CD4-positive, alpha-beta T cell (primary cell): ENCODE data around the gene NOS1AP. TPM values are rescaled to one million over a fixed set of nuclear protein-coding genes. Genes with fewer than 3 reads are reported as not detected.

Source experiments
- ATAC-seq: fragments of 200-7000 bp; cut with Tn5 transposase; one replicate; pipeline ENCODE4 v1.10.0; 2022; ENCODE audit warnings: mild to moderate bottlenecking; ENCODE audit not compliant: poor library complexity
- CTCF ChIA-PET: fragments of 350-600 bp; sonication (Branson Sonifier 250); formaldehyde crosslinking; loops from one replicate; lab custom pipeline; 2021; ENCODE audit warnings: antibody characterized with exemption, inconsistent platforms; lab: Charles Lee
- POLR2A ChIA-PET: fragments of 350-600 bp; sonication (Branson Sonifier 250); formaldehyde crosslinking; loops from one replicate; lab custom pipeline; 2021; ENCODE audit warnings: antibody characterized with exemption, inconsistent platforms; lab: Charles Lee
- DNase-seq, 14 experiments: peaks; one replicate each; pipeline ENCODE4 v3.0.0-alpha.2; 2013 to 2020; ENCODE audit warnings: mixed read lengths in 2 of 14
- H3K27ac ChIP-seq, 2 donors: one replicate each; pipeline versions ENCODE4 v1.5.1 to v1.7.0; 2013; ENCODE audit warnings: low read length in 2 of 2, low read depth in 1 of 2, mild to moderate bottlenecking in 1 of 2
- H3K27me3 ChIP-seq, 2 experiments: 1 replicate in 1 of 2; 2 replicates in 1 of 2; pipeline versions ENCODE4 v1.6.1 to v1.7.0; 2013; ENCODE audit warnings: low read length in 2 of 2, control low read depth in 1 of 2, mild to moderate bottlenecking in 1 of 2, moderate library complexity in 1 of 2; ENCODE audit not compliant: insufficient read depth in 2 of 2, control insufficient read depth in 1 of 2
- H3K36me3 ChIP-seq: one replicate; pipeline ENCODE4 v1.6.1; 2013; ENCODE audit warnings: low read length, control low read depth; ENCODE audit not compliant: insufficient read depth
- H3K4me1 ChIP-seq: one replicate; pipeline ENCODE4 v1.6.1; 2013; ENCODE audit warnings: low read length, control low read depth; ENCODE audit not compliant: insufficient read depth
- H3K4me3 ChIP-seq: one replicate; pipeline ENCODE4 v1.5.1; 2013; ENCODE audit warnings: mild to moderate bottlenecking, low read length, moderate library complexity
- H3K9me3 ChIP-seq, 2 experiments: 1 replicate in 1 of 2; 2 replicates in 1 of 2; pipeline versions ENCODE4 v1.6.1 to v1.7.0; 2013; ENCODE audit warnings: low read length in 2 of 2, mild to moderate bottlenecking in 2 of 2, control low read depth in 1 of 2, moderate library complexity in 1 of 2; ENCODE audit not compliant: control insufficient read depth in 1 of 2, insufficient read depth in 1 of 2
- H3K27ac Mint-ChIP-seq: one replicate; pipeline ENCODE4 v1.8.0; 2020; ENCODE audit warnings: mixed read lengths
- H3K27me3 Mint-ChIP-seq: one replicate; pipeline ENCODE4 v1.8.0; 2021; ENCODE audit warnings: mixed read lengths
- H3K36me3 Mint-ChIP-seq: one replicate; pipeline ENCODE4 v1.8.0; 2021; ENCODE audit warnings: low read depth, mixed read lengths
- H3K4me1 Mint-ChIP-seq: one replicate; pipeline ENCODE4 v1.8.0; 2021; ENCODE audit warnings: low read depth, mixed read lengths
- H3K4me3 Mint-ChIP-seq: one replicate; pipeline ENCODE4 v1.8.0; 2020; ENCODE audit warnings: mild to moderate bottlenecking, mixed read lengths
- H3K9me3 Mint-ChIP-seq: one replicate; pipeline ENCODE4 v1.8.0; 2020; ENCODE audit warnings: mixed read lengths
- intact Hi-C, 2 experiments: fragments of 100-400 bp; cut with DNase I in 1 of 2; cut with micrococcal nuclease in 1 of 2; formaldehyde crosslinking; loops; one replicate each; pipeline versions ENCODE4 v1.15.1 to v1.9.0; 2023 to 2025; cut with DNase I, micrococcal nuclease
- total RNA-seq, 174 experiments: library from RNA in 2 of 174; stranded (reverse) in 2 of 174; gene quantifications; one replicate each; pipeline ENCODE4 v1.2.3 and lab custom pipeline; 2021 to 2026
- TF ChIP-seq, protein P1 (sequence below): fragments of 200-600 bp; IDR thresholded peaks from one replicate; pipeline ENCODE4 v1.8.0; 2022; ENCODE audit warnings: antibody characterized with exemption, mild to moderate bottlenecking

The NOS1AP gene
- total RNA-seq, 2 experiments from 2014 or later = not detected

DNA sequence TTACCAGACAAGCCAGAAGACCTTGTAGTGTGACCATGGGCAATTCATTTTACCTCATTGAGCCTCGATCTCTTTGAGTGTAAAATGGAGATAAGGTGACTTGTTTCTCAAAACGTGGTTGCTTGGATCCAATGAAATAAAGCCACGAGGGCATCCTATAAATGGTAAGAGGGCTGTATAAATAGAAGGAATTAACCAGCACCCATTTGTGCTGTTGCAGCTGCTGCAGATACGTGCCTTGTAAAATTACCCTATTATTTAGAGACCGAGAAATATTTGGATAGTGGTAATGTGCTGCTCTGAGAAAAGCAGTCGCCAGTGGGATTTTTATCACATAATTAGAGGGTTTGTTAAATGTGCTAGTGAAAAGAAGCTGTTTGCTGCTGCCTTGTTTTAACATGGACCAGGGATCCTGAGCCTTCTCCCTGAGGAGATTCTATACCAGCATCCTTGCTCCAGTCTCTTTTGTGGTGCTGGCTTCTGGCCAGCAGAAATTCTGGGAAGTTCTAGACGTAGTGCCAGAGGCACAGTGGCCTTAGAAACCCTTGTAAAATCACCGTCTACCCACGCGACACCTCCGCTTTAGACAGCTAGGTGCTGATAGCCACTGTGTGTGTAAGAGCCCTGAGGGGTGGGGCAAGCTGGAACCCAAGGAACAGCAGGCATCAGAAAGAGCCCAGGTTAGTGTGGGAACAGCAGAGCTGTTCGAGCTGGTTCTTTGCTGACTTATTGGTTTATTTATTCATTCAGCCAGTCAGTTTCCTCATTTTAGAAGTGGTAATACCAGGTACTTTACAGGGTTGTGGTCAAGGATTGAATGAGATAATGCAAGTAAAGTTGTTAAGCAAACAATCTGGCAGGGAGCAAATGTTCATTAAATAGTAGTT is 137.5 kb downstream of the NOS1AP start:
- ATAC-seq (no peak), DNase-seq (no peak)
- ChIA-PET POLR2A (no interaction called here), CTCF (no interaction called here)
- Mint-ChIP-seq H3K27ac (no peak overlapping the region), H3K4me1 (no peaks in the 10 kb centered on the region), H3K36me3 (no peaks in the 10 kb centered on the region), H3K4me3 (no peak overlapping the region), H3K9me3 (no peaks in the 10 kb centered on the region), H3K27me3 (peaks cover 51% of the 10 kb centered on the region)
- Histone ChIP-seq H3K27me3 (peaks cover 0 to 11% of the 10 kb centered on the region in 2 experiments), H3K9me3 (peaks cover 0 to 4% of the 10 kb centered on the region in 2 experiments), H3K4me3 (no peak overlapping the region), H3K36me3 (no peaks in the 10 kb centered on the region), H3K4me1 (no peaks in the 10 kb centered on the region), H3K27ac (no peak overlapping the region)
- intact Hi-C loops = no loop called here
- TF ChIP-seq, protein P1, sequence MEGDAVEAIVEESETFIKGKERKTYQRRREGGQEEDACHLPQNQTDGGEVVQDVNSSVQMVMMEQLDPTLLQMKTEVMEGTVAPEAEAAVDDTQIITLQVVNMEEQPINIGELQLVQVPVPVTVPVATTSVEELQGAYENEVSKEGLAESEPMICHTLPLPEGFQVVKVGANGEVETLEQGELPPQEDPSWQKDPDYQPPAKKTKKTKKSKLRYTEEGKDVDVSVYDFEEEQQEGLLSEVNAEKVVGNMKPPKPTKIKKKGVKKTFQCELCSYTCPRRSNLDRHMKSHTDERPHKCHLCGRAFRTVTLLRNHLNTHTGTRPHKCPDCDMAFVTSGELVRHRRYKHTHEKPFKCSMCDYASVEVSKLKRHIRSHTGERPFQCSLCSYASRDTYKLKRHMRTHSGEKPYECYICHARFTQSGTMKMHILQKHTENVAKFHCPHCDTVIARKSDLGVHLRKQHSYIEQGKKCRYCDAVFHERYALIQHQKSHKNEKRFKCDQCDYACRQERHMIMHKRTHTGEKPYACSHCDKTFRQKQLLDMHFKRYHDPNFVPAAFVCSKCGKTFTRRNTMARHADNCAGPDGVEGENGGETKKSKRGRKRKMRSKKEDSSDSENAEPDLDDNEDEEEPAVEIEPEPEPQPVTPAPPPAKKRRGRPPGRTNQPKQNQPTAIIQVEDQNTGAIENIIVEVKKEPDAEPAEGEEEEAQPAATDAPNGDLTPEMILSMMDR = no peak

DNA sequence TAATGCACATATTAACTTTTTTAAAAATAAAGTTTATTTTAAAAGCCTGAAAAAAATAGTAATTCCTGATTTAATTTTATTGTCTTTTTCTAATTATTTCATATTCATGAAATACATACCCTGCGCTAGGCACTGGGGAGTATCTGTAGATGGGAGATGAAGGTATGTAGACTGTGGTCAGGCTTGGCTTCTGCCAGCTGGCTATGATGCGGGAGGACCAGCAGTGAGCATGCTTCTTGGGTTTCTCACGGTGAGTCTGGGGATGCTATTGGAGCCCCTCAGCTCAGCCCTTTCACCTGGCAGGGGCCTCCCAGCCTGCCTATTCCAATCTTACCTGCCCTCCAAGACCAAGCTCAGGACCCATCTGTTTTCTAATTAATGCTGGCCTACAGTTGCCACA is 138.4 kb downstream of the NOS1AP start:
- DNase-seq (no peak), ATAC-seq (no peak)
- Mint-ChIP-seq H3K36me3 (no peaks in the 10 kb centered on the region), H3K27ac (no peak overlapping the region), H3K4me1 (no peaks in the 10 kb centered on the region), H3K9me3 (no peaks in the 10 kb centered on the region), H3K4me3 (no peak overlapping the region), H3K27me3 (peaks cover 56% of the 10 kb centered on the region)
- intact Hi-C loops = no loop called here
- no peaks in the 10 kb centered on the region for H3K4me1 ChIP-seq
- TF ChIP-seq, protein P1 = no peak
- H3K4me3 ChIP-seq = no peak overlapping the region
- no peak overlapping the region for H3K27ac ChIP-seq
- CTCF ChIA-PET = no interaction called here
- peaks cover 0 to 11% of the 10 kb centered on the region in 2 experiments for H3K27me3 ChIP-seq
- H3K36me3 ChIP-seq = no peaks in the 10 kb centered on the region
- peaks cover 0 to 4% of the 10 kb centered on the region in 2 experiments for H3K9me3 ChIP-seq
- POLR2A ChIA-PET = no interaction called here

DNA sequence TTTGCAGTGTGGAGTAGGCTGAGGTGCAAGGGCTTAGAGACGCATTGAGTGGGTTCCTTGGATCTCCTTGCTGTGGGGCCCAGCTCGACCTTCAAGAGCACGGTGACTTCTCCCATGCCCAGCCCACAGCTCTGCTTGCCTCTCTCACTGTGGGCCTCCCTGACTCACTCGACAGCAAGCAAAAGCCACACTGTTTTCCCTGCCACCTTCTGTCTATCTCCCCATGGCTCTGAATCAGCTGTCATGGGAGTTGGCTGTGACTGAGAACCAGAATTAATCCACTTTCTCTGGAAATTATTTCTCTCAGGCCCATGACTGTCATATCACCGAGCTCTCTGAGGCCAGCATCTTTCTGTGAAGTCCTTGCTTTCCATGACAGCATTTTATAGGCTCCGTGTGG is 140.7 kb downstream of the NOS1AP start:
- Histone ChIP-seq H3K27me3 (peaks cover 0 to 11% of the 10 kb centered on the region in 2 experiments), H3K4me3 (no peak overlapping the region), H3K36me3 (no peaks in the 10 kb centered on the region), H3K9me3 (peaks cover 0 to 4% of the 10 kb centered on the region in 2 experiments), H3K27ac (no peak overlapping the region), H3K4me1 (no peaks in the 10 kb centered on the region)
- DNase-seq = no peak
- H3K27me3 Mint-ChIP-seq = peaks cover 49% of the 10 kb centered on the region
- ATAC-seq = no peak
- TF ChIP-seq, protein P1 = no peak
- H3K27ac Mint-ChIP-seq = no peak overlapping the region
- H3K9me3 Mint-ChIP-seq = no peaks in the 10 kb centered on the region
- intact Hi-C loops = no loop called here
- POLR2A ChIA-PET = no interaction called here
- H3K4me3 Mint-ChIP-seq = no peak overlapping the region
- CTCF ChIA-PET = no interaction called here
- H3K36me3 Mint-ChIP-seq = no peaks in the 10 kb centered on the region
- H3K4me1 Mint-ChIP-seq = no peaks in the 10 kb centered on the region
